HG02970 (cell line): ENCODE data around the gene NEMF.
"Not testable (repeated sequence)": the region's sequence is repeated elsewhere in the genome, so short reads cannot be mapped to it uniquely, and the experiment has no call there.

Experiments used
- ATAC-seq: cut with Tn5 transposase; IDR thresholded peaks from one replicate; pipeline ENCODE4 v1.9.1; 2021; ENCODE audit warnings: mild to moderate bottlenecking, moderate library complexity, moderate number of reproducible peaks; ENCODE audit not compliant: unreplicated experiment, low FRiP score

The NEMF gene

GRCh38 chr14:49849213-49849847 is 3.3 kb downstream of the NEMF start:
- ATAC-seq = no peak

DNA sequence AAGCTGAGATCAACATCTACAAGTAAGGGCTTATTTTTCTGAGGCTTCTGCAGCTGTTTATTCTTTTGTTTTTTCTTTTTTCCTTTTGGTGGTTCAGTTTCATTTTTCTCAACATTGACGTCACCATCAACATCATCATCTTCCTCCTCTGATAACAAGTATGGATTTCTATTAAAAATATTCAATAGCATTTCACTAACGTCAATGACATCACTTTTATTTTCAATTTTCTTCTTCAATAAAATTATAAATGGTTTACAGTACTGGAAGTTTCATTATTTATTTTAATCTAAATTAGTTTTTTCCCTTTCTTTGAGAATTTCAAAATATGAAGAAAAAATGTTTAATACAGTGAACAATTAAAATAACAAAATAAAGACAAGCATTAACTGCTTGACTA is 23.9 kb downstream of the NEMF start:
- ATAC-seq = no peak

DNA sequence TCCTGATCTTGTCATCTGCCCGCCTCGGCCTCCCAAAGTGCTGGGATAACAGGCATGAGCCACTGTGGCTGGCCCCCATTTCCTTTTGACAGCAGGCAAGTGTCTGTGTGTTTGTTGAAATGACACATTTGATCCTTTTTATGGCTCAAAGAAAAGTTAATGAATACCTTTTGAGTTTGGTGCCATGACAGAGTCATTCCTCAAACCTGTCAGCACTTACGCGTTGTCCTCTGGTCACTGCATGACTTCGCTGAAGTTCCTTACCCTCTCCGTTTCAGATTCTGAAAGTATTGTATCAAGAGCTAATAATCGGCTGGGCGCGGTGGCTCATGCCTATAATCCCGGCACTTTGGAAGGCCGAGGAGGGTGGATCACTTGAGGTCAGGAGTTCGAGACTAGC is 32.4 kb downstream of the NEMF start:
- no peak for ATAC-seq

DNA sequence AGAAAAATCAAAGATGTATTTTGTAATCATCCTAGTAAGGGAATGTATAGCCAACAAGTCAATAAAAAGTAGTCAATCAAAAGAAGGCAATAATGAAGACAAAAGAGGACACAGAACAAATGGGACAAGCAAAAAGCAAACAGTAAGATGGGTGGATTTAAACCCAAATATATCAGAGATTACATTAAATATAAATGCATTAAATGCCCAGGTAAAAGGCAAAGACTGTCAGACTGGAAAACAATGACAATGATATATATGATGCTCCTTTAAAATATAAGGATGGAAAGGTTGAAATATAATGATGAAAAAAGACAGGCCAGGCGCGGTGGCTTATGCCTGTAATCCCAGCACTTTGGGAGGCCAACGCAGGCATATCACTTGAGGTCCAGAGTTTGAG is 35.7 kb downstream of the NEMF start:
- ATAC-seq = no peak

- not testable (repeated sequence) for ATAC-seq
These were observed 36.5 kb downstream of the NEMF start for GRCh38 chr14:49816118-49816517.

DNA sequence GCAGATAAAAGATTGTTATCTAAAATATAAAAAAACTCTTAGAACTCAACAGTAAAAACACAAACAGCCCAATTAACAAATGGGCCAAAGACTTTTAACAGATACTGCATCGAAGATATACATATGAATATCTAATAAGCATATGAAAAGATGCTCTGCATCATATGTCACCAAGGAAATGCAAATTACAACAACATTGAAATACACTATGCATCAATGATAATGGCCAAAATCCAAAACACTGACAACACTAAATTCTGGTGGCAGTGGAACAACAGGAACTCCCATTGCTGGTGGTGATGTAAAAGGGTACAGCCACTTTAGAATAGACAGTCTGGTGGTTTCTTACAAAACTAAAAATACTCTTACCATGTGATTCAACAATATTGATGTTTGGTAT is 43.8 kb downstream of the NEMF start:
- ATAC-seq = no peak

DNA sequence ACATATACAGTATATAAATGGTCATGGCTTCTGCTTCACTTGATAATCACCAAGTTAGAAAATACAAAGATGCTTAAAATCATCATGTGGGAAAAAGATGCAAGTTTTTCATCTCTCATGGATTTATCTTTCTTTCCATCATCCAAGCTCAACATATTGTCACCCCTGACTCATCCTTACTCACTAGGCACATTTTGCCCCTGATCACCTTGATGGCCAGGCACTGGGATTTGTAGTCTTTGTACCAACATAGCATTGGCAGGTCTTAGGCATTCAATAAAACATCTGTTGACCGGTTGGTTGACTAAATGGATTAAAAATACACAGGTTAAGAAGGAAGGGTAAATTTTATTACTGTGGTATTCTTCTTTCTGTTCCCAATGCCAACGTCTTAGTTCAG is 56.6 kb downstream of the NEMF start:
- ATAC-seq = no peak

GRCh38 chr14:49792618-49793017 is 60.0 kb downstream of the NEMF start:
- no peak for ATAC-seq

- ATAC-seq = no peak
These were observed 66.3 kb downstream of the NEMF start for GRCh38 chr14:49786315-49786714.

DNA sequence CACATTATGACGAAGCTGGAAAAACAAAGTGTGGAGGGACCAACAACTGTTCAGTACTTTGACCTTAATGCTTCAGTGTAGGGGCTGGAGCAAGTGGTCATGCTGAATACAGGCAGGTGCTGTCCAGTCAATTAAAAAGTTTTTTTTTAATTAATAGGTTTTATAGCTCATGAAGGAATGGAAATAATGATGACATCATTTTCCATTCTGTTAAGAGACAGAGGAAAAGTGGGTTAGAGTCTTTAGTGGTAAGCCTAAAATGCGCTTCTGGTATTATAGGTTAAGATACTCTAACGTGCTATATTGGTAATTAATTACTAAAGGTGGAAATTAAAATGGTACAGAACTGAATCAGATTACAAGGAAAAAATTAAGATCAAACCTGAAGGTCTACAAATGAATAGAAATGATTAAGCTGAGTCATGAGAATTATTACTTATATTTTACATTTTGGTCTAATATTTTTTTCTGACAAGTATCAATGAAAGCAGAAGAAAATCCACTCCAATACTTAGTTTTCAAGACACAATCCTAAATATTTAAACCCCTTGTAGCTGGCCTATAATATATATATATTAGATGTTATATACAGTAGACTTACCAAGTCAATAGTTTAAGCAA is 69.1 kb downstream of the NEMF start:
- ATAC-seq = no peak

GRCh38 chr14:49781040-49781439 is 71.5 kb downstream of the NEMF start:
- ATAC-seq = not testable (repeated sequence)

- ATAC-seq = no peak
These were observed 74.2 kb downstream of the NEMF start for GRCh38 chr14:49778421-49778820.

DNA sequence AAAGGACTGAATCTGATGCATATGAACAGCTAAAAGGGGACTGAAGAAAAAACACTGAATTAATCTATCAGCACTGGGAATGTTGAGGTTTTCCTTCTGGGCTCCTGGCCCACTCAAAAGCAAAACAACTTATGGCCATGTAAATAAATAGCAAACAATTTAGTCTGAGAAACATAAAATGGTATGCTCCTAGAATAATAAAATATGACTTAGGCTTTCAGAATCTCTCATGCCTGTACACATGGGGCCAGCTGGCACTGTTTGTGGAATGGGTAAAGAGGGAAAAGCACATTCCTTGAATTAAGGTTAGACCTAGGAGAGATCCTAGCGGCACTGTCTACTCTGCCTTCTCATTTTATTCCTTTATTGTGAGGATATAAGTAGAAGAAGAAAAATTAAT is 78.5 kb downstream of the NEMF start:
- no peak for ATAC-seq

GRCh38 chr14:49771691-49772090 is 80.9 kb downstream of the NEMF start:
- ATAC-seq = not testable (repeated sequence)

GRCh38 chr14:49770212-49770817 is 82.3 kb downstream of the NEMF start:
- no peak for ATAC-seq

GRCh38 chr14:49769581-49770211 is 82.9 kb downstream of the NEMF start:
- ATAC-seq = no peak

GRCh38 chr14:49769171-49769570 is 83.4 kb downstream of the NEMF start:
- ATAC-seq = no peak

DNA sequence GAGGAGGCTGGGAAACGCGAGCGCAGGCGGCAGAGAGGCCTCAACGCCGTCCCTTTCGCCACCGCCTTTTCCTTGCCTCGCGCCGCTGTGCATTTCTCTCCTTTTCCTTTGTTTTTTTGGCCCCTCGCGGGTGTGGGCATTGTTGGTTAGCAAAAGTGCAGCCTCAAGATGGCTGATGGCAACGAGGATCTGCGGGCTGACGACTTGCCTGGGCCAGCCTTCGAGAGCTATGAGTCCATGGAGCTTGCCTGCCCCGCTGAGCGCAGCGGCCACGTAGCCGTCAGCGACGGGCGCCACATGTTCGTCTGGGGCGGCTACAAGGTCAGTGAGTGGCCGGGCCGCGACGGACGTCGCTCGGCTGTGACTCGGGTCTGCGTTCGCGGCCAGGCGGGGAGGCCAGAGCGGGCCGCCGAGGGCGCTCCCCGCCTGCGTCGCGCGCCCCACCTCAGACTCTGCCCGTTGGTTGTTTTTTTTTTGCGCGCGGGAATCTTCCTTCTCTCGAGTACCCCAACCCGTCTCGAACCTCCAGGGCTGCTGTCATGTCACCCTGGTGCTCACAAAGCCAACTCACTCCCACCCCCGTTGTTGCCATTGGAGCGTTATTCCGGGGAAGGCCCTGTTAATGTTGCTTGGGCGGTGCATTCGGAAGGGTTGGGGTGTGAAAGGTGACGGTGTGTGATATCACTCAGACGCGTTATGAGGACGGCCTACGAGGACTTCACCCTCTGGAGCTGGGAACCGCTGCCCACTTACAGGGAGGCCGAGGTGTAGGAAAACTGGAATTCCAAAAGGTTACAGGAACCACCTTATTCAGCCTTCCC is 84.1 kb downstream of the NEMF start:
- ATAC-seq = peak; percentile 18

DNA sequence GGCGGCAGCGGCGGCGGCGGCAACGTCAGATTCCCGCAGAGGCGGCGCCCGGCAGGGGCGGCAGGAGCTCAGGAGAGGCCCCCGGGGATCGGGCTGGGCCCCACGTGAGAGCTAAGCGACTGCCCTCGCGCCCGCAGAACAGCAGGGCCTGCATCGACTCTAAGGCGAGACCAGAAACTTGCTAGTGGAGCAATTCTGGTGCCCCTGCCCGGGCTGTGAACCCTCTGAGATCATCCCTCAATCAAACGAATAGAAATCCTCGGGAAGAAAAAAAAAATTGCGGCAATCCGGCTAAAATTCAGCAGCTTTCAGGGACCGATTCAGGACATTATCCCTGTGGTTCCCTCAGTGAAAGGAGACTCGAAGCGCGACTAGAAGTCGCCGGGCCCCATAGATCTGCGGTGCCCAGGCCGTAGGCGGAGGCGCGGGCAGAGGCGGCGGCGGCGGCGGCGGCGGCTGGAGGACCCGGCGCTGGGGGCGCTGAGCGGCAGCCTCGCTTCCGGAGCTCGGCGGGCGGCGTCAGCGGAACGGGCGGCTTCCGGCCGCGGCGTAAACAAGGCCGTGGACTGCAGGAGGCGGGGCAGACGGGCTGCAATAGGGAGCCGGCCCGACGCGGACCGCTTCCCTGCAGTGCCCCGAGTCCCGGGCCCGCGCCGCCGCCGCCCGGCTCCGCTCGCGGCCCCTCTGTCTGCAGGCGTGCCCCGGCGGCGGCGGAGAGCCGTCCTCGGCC is 84.9 kb downstream of the NEMF start, which contains the start of gene KLHDC2:
KLHDC2 (plus strand) TSS at position 583 of the 730 bp plus-strand sequence. CDS start 316 bp downstream, outside the sequence.
- ATAC-seq = peak; percentile 91

GRCh38 chr14:49767270-49767570 is 85.4 kb downstream of the NEMF start:
- no peak for ATAC-seq
